AG04450 (cell line): Measurements from ENCODE around the gene LRP5. TPM values are rescaled to one million over a fixed set of nuclear protein-coding genes. Genes with fewer than 3 reads are reported as not detected.

Source experiments
- CTCF ChIA-PET: fragments of 300-600, 350-600 bp; formaldehyde crosslinking; extraction: SDS; loops from one replicate; lab custom pipeline; 2022; ENCODE audit warnings: antibody characterized with exemption, inconsistent platforms; lab: Charles Lee
- POLR2A ChIA-PET: fragments of 350-600 bp; formaldehyde crosslinking; extraction: SDS; loops from one replicate; lab custom pipeline; 2021; ENCODE audit warnings: antibody characterized with exemption, inconsistent platforms; lab: Yijun Ruan, JAX
- DNase-seq: peaks from one replicate; pipeline ENCODE4 v3.0.0-alpha.2; 2011; ENCODE audit warnings: low read depth, low spot score
- H3K27ac ChIP-seq: one replicate; pipeline ENCODE4 v1.5.1; 2012; ENCODE audit warnings: low read depth, low read length, control low read depth
- H3K27me3 ChIP-seq: one replicate; pipeline ENCODE4 v1.6.0; 2012; ENCODE audit warnings: low read length; ENCODE audit not compliant: control insufficient read depth, insufficient read depth
- H3K4me3 ChIP-seq: 2 replicates; pipeline ENCODE4 v1.5.1; 2011; ENCODE audit warnings: mild to moderate bottlenecking, low read depth, low read length, control low read depth
- H3K9me3 ChIP-seq: 2 replicates; pipeline ENCODE4 v1.5.1; 2012; ENCODE audit warnings: low read length; ENCODE audit not compliant: control insufficient read depth, insufficient read depth
- CTCF ChIP-seq: IDR thresholded peaks from 2 replicates; pipeline ENCODE4 v1.5.1; 2011; ENCODE audit warnings: low read depth, low read length, control low read depth, inconsistent platforms
- polyA plus RNA-seq: library from polyadenylated mRNA; depleted of rRNA; stranded (reverse); fragments of >200 nt; gene quantifications from 2 replicates; pipeline ENCODE4 v1.2.3, GENCODE V29; 2011

Gene LRP5
- polyA plus RNA-seq, 1 experiment: 4.9 TPM

GRCh38 chr11:68416070-68416578, 103.7 kb downstream of the LRP5 start:
- H3K27me3 ChIP-seq: no peaks in the 10 kb centered on the region
- no peak overlapping the region for H3K4me3 ChIP-seq
- no peak for DNase-seq
- H3K9me3 ChIP-seq: no peaks in the 10 kb centered on the region
- H3K27ac ChIP-seq: no peak overlapping the region
- ChIA-PET CTCF (no interaction called here), POLR2A (no interaction called here)
- TF ChIP-seq CTCF: no peak

- no peak overlapping the region for H3K27ac ChIP-seq
- no peaks in the 10 kb centered on the region for H3K27me3 ChIP-seq
- H3K9me3 ChIP-seq: no peaks in the 10 kb centered on the region; the same call in 1 of the 2 replicates
- CTCF ChIA-PET: no interaction called here
- POLR2A ChIA-PET: no interaction called here
- TF ChIP-seq CTCF: no peak
- no peak overlapping the region for H3K4me3 ChIP-seq
- no peak for DNase-seq
These were observed 106.3 kb downstream of the LRP5 start for GRCh38 chr11:68418648-68419047.

GRCh38 chr11:68420171-68420570, 107.8 kb downstream of the LRP5 start:
- Histone ChIP-seq H3K9me3 (no peaks in the 10 kb centered on the region; the same call in 1 of the 2 replicates), H3K4me3 (no peak overlapping the region), H3K27me3 (no peaks in the 10 kb centered on the region), H3K27ac (no peak overlapping the region)
- no peak for DNase-seq
- POLR2A ChIA-PET: no interaction called here
- CTCF ChIA-PET: no interaction called here
- TF ChIP-seq CTCF: no peak

GRCh38 chr11:68423481-68423880, 111.1 kb downstream of the LRP5 start:
- H3K9me3 ChIP-seq: peaks cover 10% of the 10 kb centered on the region
- no peak overlapping the region for H3K4me3 ChIP-seq
- H3K27me3 ChIP-seq: no peaks in the 10 kb centered on the region
- no peak for DNase-seq
- TF ChIP-seq CTCF: no peak
- CTCF ChIA-PET: no interaction called here
- POLR2A ChIA-PET: no interaction called here
- H3K27ac ChIP-seq: no peak overlapping the region

- POLR2A ChIA-PET: no interaction called here
- CTCF ChIA-PET: no interaction called here
- H3K27me3 ChIP-seq: no peaks in the 10 kb centered on the region
- no peak overlapping the region for H3K27ac ChIP-seq
- no peak overlapping the region for H3K4me3 ChIP-seq
- peaks cover 16% of the 10 kb centered on the region for H3K9me3 ChIP-seq
- no peak for TF ChIP-seq CTCF
- DNase-seq: no peak
These were observed 111.8 kb downstream of the LRP5 start for GRCh38 chr11:68424101-68424632.
